Lower lobe of right lung (tissue), 2 donors: ENCODE data around the gene LCN1. TPM values are rescaled to one million over a fixed set of nuclear protein-coding genes. Genes with fewer than 3 reads are reported as not detected.

Experiments
- ATAC-seq, 2 donors: fragments of 200-7000 bp; cut with Tn5 transposase; one replicate each; pipeline ENCODE4 v1.9.1; 2020 to 2022; ENCODE audit warnings: mild to moderate bottlenecking in 2 of 2, moderate library complexity in 2 of 2
- DNase-seq: peaks from one replicate; pipeline ENCODE4 v3.0.0-alpha.2; 2020
- H3K27ac ChIP-seq: fragments of 200-600 bp; one replicate; pipeline ENCODE4 v1.8.0; 2022
- H3K27me3 ChIP-seq: fragments of 200-600 bp; one replicate; pipeline ENCODE4 v1.8.0; 2022; ENCODE audit warnings: low read depth
- H3K36me3 ChIP-seq: fragments of 200-600 bp; one replicate; pipeline ENCODE4 v1.8.0; 2022; ENCODE audit warnings: mild to moderate bottlenecking
- H3K4me1 ChIP-seq: fragments of 200-600 bp; one replicate; pipeline ENCODE4 v1.8.0; 2022
- H3K4me3 ChIP-seq: fragments of 200-600 bp; one replicate; pipeline ENCODE4 v1.8.0; 2022; ENCODE audit warnings: mild to moderate bottlenecking
- H3K9me3 ChIP-seq: fragments of 200-600 bp; one replicate; pipeline ENCODE4 v1.8.0; 2022
- CTCF ChIP-seq: fragments of 200-600 bp; IDR thresholded peaks from one replicate; pipeline ENCODE4 v1.8.0; 2022; ENCODE audit warnings: antibody characterized with exemption, mild to moderate bottlenecking
- intact Hi-C: fragments of 100-400 bp; cut with DNase I; formaldehyde crosslinking; loops from one replicate; pipeline ENCODE4 v1.11.0; 2022
- total RNA-seq: library from RNA; stranded (reverse); fragmentation: NEBNext Ultra II Directional; extraction: Animal tissue kit (Norgen Biotek cat#: 25700); gene quantifications from one replicate; pipeline ENCODE4 v1.2.1, GENCODE V29; 2021
- donor health status: DM: no; HTN: yes; CAD: no; lungs with severe emphysema.

Gene LCN1
- total RNA-seq, 1 donor from 2014 or later = not detected

- no peak overlapping the region for H3K4me3 ChIP-seq
- ATAC-seq = no peak
- peak; percentile 39 for DNase-seq
- H3K27ac ChIP-seq = no peak overlapping the region
- no peaks in the 10 kb centered on the region for H3K27me3 ChIP-seq
- TF ChIP-seq CTCF = no peak
- intact Hi-C loops = no loop called here
- no peaks in the 10 kb centered on the region for H3K9me3 ChIP-seq
- no peaks in the 10 kb centered on the region for H3K4me1 ChIP-seq
- H3K36me3 ChIP-seq = peaks cover 31% of the 10 kb centered on the region
Measured at GRCh38 chr9:135490980-135491464, 30.2 kb upstream of the LCN1 start.

GRCh38 chr9:135491764-135492163 is 29.5 kb upstream of the LCN1 start:
- H3K4me1 ChIP-seq = no peaks in the 10 kb centered on the region
- H3K4me3 ChIP-seq = no peak overlapping the region
- no peak for TF ChIP-seq CTCF
- peaks cover 23% of the 10 kb centered on the region for H3K36me3 ChIP-seq
- DNase-seq (no peak), ATAC-seq (no peak)
- intact Hi-C loops = no loop called here
- H3K27me3 ChIP-seq = no peaks in the 10 kb centered on the region
- no peak overlapping the region for H3K27ac ChIP-seq
- H3K9me3 ChIP-seq = no peaks in the 10 kb centered on the region

GRCh38 chr9:135492886-135493669 is 28.2 kb upstream of the LCN1 start:
- Histone ChIP-seq H3K4me1 (no peaks in the 10 kb centered on the region), H3K9me3 (no peaks in the 10 kb centered on the region), H3K27ac (no peak overlapping the region), H3K27me3 (no peaks in the 10 kb centered on the region), H3K36me3 (peaks cover 10% of the 10 kb centered on the region), H3K4me3 (no peak overlapping the region)
- no peak for TF ChIP-seq CTCF
- intact Hi-C loops = no loop called here
- ATAC-seq (no peak), DNase-seq (peak; percentile 14)

- H3K36me3 ChIP-seq = no peaks in the 10 kb centered on the region
- H3K27ac ChIP-seq = no peak overlapping the region
- no peaks in the 10 kb centered on the region for H3K27me3 ChIP-seq
- ATAC-seq = no peak
- H3K4me1 ChIP-seq = peaks cover 6% of the 10 kb centered on the region
- intact Hi-C loops = no loop called here
- no peak for TF ChIP-seq CTCF
- H3K4me3 ChIP-seq = no peak overlapping the region
- H3K9me3 ChIP-seq = no peaks in the 10 kb centered on the region
- peak; percentile 24 for DNase-seq
Measured at GRCh38 chr9:135494791-135495559, 26.3 kb upstream of the LCN1 start.

- TF ChIP-seq CTCF = no peak
- Histone ChIP-seq H3K9me3 (no peaks in the 10 kb centered on the region), H3K4me1 (peaks cover 21% of the 10 kb centered on the region), H3K4me3 (peak overlapping the region; percentile 79), H3K27ac (no peak overlapping the region), H3K27me3 (no peaks in the 10 kb centered on the region), H3K36me3 (peaks cover 15% of the 10 kb centered on the region)
- ATAC-seq (no peak), DNase-seq (peak; percentile 32)
- intact Hi-C loops = no loop called here
Measured at GRCh38 chr9:135498381-135499126, 22.7 kb upstream of the LCN1 start.
